ENCODE results near the gene FAM43A.

Gene FAM43A

GRCh38 chr3:194676471-194676870 lies 9.2 kb upstream of the FAM43A start:
- DNase-seq (ENCODE audit: low spot score): no peak

GRCh38 chr3:194680888-194681615 lies 4.6 kb upstream of the FAM43A start:
- no peak for DNase-seq (ENCODE audit: low spot score)

GRCh38 chr3:194682189-194682693 lies 3.4 kb upstream of the FAM43A start:
- no peak for DNase-seq (ENCODE audit: low spot score)

GRCh38 chr3:194682694-194683310 lies 2.9 kb upstream of the FAM43A start:
- peak; percentile 91 for DNase-seq (ENCODE audit: low spot score)

- DNase-seq (ENCODE audit: low spot score): no peak
Measured at GRCh38 chr3:194683380-194683779, 2.3 kb upstream of the FAM43A start.

GRCh38 chr3:194685065-194685717 lies 492 bp upstream of the FAM43A start:
- no peak for DNase-seq (ENCODE audit: low spot score)

- DNase-seq (ENCODE audit: low spot score): peak; percentile 25
Measured at GRCh38 chr3:194686414-194686815, 732 bp downstream of the FAM43A start.

- DNase-seq (ENCODE audit: low spot score): peak; percentile 14
Measured at GRCh38 chr3:194686816-194687637, 1.3 kb downstream of the FAM43A start.

- DNase-seq (ENCODE audit: low spot score): peak; percentile 29
Measured at GRCh38 chr3:194687638-194688199, 2.0 kb downstream of the FAM43A start.

- no peak for DNase-seq (ENCODE audit: low spot score)
Measured at GRCh38 chr3:194688200-194688740, 2.6 kb downstream of the FAM43A start.

GRCh38 chr3:194688946-194689345 lies 3.3 kb downstream of the FAM43A start:
- DNase-seq (ENCODE audit: low spot score): no peak

GRCh38 chr3:194689493-194689944 lies 3.8 kb downstream of the FAM43A start:
- DNase-seq (ENCODE audit: low spot score): no peak

- no peak for DNase-seq (ENCODE audit: low spot score)
Measured at GRCh38 chr3:194690501-194691372, 5.1 kb downstream of the FAM43A start.

GRCh38 chr3:194691481-194692283 lies 6.0 kb downstream of the FAM43A start:
- no peak for DNase-seq (ENCODE audit: low spot score)

- no peak for DNase-seq (ENCODE audit: low spot score)
Measured at GRCh38 chr3:194696702-194697101, 11.0 kb downstream of the FAM43A start.

GRCh38 chr3:194702545-194702944 lies 16.9 kb downstream of the FAM43A start:
- no peak for DNase-seq (ENCODE audit: low spot score)

- no peak for DNase-seq (ENCODE audit: low spot score)
Measured at GRCh38 chr3:194705227-194705626, 19.5 kb downstream of the FAM43A start.

- DNase-seq (ENCODE audit: low spot score): no peak
Measured at GRCh38 chr3:194705761-194706160, 20.1 kb downstream of the FAM43A start.

- no peak for DNase-seq (ENCODE audit: low spot score)
Measured at GRCh38 chr3:194707147-194707540, 21.5 kb downstream of the FAM43A start.

GRCh38 chr3:194711286-194711685 lies 25.6 kb downstream of the FAM43A start:
- no peak for DNase-seq (ENCODE audit: low spot score)
